ENCODE measurements around the gene CWC22.

DNA sequence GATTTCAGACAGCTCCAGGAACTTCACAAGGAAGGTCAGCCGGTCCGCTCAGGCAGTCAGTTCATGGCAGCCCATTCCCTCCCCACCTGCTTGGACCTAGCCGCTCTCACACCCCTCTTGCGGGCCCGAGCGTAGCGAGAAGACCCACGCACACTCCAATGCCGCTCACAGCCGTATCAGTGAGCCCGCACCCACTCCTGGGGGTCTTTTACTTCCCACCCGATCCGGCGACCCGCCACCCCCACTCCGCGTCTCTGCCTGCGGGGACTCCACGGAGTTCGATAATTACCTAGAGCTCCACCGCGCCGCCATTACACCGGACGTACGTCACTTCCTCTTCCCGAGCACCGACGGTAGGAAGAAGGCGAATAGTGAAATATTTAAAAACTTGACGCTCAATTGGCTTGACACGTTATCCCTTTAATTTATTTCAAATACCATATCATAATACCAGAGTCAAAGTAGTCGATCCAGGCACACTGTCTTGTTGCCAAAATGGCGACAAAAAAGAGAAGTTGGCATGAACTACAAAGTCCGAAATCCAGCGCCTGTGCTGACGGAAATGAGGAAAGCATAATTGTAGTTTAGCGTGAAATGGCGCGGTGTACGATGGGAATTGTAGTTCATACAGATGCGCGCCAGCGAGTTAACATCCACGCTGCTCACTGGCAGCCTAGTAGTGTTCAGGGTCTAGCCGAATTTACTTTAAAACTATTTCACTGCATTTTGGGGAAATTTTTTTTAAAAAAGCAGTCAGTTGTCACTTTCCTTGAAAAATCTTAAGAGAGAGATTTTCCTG is at the start of gene CWC22:
- TF ChIP-seq POLR2A (IDR thresholded peaks at IDR 0.05; ENCODE audit: low read length) (peak; percentile 76), GATA1 (IDR thresholded peaks at IDR 0.05; ENCODE audit: low read depth, low read length) (no peak)
